SK-N-SH (cell line): ENCODE measurements around the gene DCTD. TPM values are rescaled to one million over a fixed set of nuclear protein-coding genes. Genes with fewer than 3 reads are reported as not detected.
A peak's percentile ranks its signal among the peaks of the same experiment; 100 is the strongest.

Experiments used
- CTCF ChIA-PET: fragments of 300-600, 350-600 bp; formaldehyde crosslinking; extraction: SDS; loops from one replicate; lab custom pipeline; 2021; lab: Yijun Ruan, JAX
- POLR2A ChIA-PET: fragments of 350-600 bp; sonication (Branson Sonifier 250); formaldehyde crosslinking; extraction: SDS; loops from one replicate; lab custom pipeline; 2020; ENCODE audit warnings: antibody characterized with exemption, inconsistent platforms; lab: Yijun Ruan, JAX
- DNase-seq: peaks from one replicate; pipeline ENCODE4 v3.0.0; 2012
- H2AFZ ChIP-seq: fragments of 200-600 bp; sonication (generic); 2 replicates; pipeline ENCODE4 v1.8.1; 2016; ENCODE audit warnings: antibody characterized with exemption, mild to moderate bottlenecking, low read depth
- H3F3A ChIP-seq: fragments of 200-600 bp; sonication (generic); replicated peaks from 2 replicates; pipeline ENCODE3; 2016; ENCODE audit warnings: antibody characterized with exemption, mild to moderate bottlenecking; ENCODE audit not compliant: insufficient read depth
- H3K27ac ChIP-seq, 2 experiments: fragments of 200-500 bp in 1 of 2; fragments of 200-600 bp in 1 of 2; sonication (Bioruptor generic) in 1 of 2; sonication (generic), shearing (Covaris generic) in 1 of 2; 2 replicates each; pipeline versions ENCODE4 v1.5.1 to v1.6.1; 2014 to 2016; ENCODE audit warnings: low read depth in 2 of 2, inconsistent platforms in 1 of 2, low read length in 1 of 2, mild to moderate bottlenecking in 1 of 2, mixed read lengths in 1 of 2
- H3K27me3 ChIP-seq: fragments of 200-600 bp; sonication (generic), shearing (Covaris generic); 2 replicates; pipeline ENCODE4 v1.6.1; 2016; ENCODE audit warnings: mixed run types; ENCODE audit not compliant: insufficient read depth
- H3K36me3 ChIP-seq, 2 experiments: fragments of 200-500 bp in 1 of 2; fragments of 200-600 bp in 1 of 2; sonication (Bioruptor generic) in 1 of 2; sonication (generic) in 1 of 2; replicated peaks in 1 of 2; 2 replicates each; pipeline versions ENCODE3 to v1.5.1; 2014 to 2016; ENCODE audit warnings: low read length in 1 of 2, mild to moderate bottlenecking in 1 of 2; ENCODE audit not compliant: insufficient read depth in 2 of 2, control insufficient read depth in 1 of 2
- H3K4me1 ChIP-seq, 2 experiments: fragments of 200-500 bp in 1 of 2; fragments of 200-600 bp in 1 of 2; sonication (Bioruptor generic) in 1 of 2; sonication (generic), shearing (Covaris generic) in 1 of 2; 2 replicates each; pipeline versions ENCODE4 v1.5.1 to v1.6.1; 2014 to 2016; ENCODE audit warnings: low read depth in 1 of 2, low read length in 1 of 2, mixed run types in 1 of 2; ENCODE audit not compliant: insufficient read depth in 2 of 2, control insufficient read depth in 1 of 2
- H3K4me2 ChIP-seq: fragments of 200-600 bp; sonication (generic), shearing (Covaris generic); 2 replicates; pipeline ENCODE4 v1.6.1; 2017; ENCODE audit warnings: mixed run types
- H3K4me3 ChIP-seq, 2 experiments: fragments of 200-500 bp in 1 of 2; fragments of 200-600 bp in 1 of 2; sonication (Bioruptor generic) in 1 of 2; sonication (generic), shearing (Covaris generic) in 1 of 2; 2 replicates each; pipeline versions ENCODE4 v1.5.1 to v1.8.1; 2014 to 2016; ENCODE audit warnings: low read depth in 2 of 2, inconsistent platforms in 1 of 2, low read length in 1 of 2, mild to moderate bottlenecking in 1 of 2, mixed read lengths in 1 of 2, moderate library complexity in 1 of 2
- H3K79me2 ChIP-seq: fragments of 200-600 bp; sonication (generic); 2 replicates; pipeline ENCODE4 v1.8.1; 2017; ENCODE audit warnings: mild to moderate bottlenecking; ENCODE audit not compliant: insufficient read depth
- H3K9ac ChIP-seq: fragments of 200-600 bp; sonication (generic); 2 replicates; pipeline ENCODE4 v1.6.1; 2017; ENCODE audit warnings: mixed run types
- H3K9me2 ChIP-seq: fragments of 200-600 bp; sonication (generic); 2 replicates; pipeline ENCODE4 v1.6.1; 2017; ENCODE audit warnings: mixed run types
- H3K9me3 ChIP-seq: fragments of 200-600 bp; sonication (generic); 2 replicates; pipeline ENCODE4 v1.6.1; 2017; ENCODE audit warnings: mixed run types, mild to moderate bottlenecking, moderate library complexity
- H4K20me1 ChIP-seq: fragments of 200-600 bp; sonication (generic); 2 replicates; pipeline ENCODE4 v1.6.1; 2017; ENCODE audit warnings: mild to moderate bottlenecking, mixed run types; ENCODE audit not compliant: insufficient read depth
- CHD2 ChIP-seq: fragments of 150-350 bp; IDR thresholded peaks from 2 replicates; pipeline ENCODE4 v1.6.1; 2018; ENCODE audit warnings: low read length; ENCODE audit not compliant: partially characterized antibody
- EZH2phosphoT487 ChIP-seq: fragments of 200-600 bp; sonication (generic); IDR thresholded peaks from 2 replicates; pipeline ENCODE4 v1.6.1; 2017; ENCODE audit warnings: low read depth, mixed run types, mild to moderate bottlenecking, antibody characterized with exemption, moderate library complexity, borderline replicate concordance
- FOSL2 ChIP-seq: IDR thresholded peaks from 2 replicates; pipeline ENCODE4 v1.4.0; 2012; ENCODE audit warnings: low read depth, mild to moderate bottlenecking, moderate library complexity, borderline replicate concordance
- FOXM1 ChIP-seq: IDR thresholded peaks from 2 replicates; pipeline ENCODE4 v1.4.0; 2012; ENCODE audit warnings: low read depth, mild to moderate bottlenecking
- GATA2 ChIP-seq: sonication (generic); formaldehyde crosslinking; IDR thresholded peaks from 2 replicates; pipeline ENCODE4 v1.5.0; 2020; ENCODE audit warnings: mild to moderate bottlenecking, missing genetic modification reagents
- MEF2A ChIP-seq: IDR thresholded peaks from 2 replicates; pipeline ENCODE4 v1.4.0; 2012; ENCODE audit warnings: low read depth, borderline replicate concordance
- MXI1 ChIP-seq: IDR thresholded peaks from 2 replicates; pipeline ENCODE4 v1.6.1; 2012; ENCODE audit warnings: mild to moderate bottlenecking, low read depth, low read length, improper control_type of control experiment
- NFIC ChIP-seq: IDR thresholded peaks from 2 replicates; pipeline ENCODE4 v1.4.0; 2012; ENCODE audit warnings: borderline replicate concordance
- PBX3 ChIP-seq: IDR thresholded peaks from 2 replicates; pipeline ENCODE4; 2012
- REST ChIP-seq: IDR thresholded peaks from 2 replicates; pipeline ENCODE4 v1.6.1; 2012; ENCODE audit warnings: mild to moderate bottlenecking, low read depth, low read length, moderate library complexity
- RFX5 ChIP-seq: IDR thresholded peaks from 2 replicates; pipeline ENCODE4 v1.6.1; 2012; ENCODE audit warnings: mild to moderate bottlenecking, improper control_type of control experiment, low read length
- RXRA ChIP-seq: IDR thresholded peaks from 2 replicates; pipeline ENCODE4 v1.4.0; 2012; ENCODE audit warnings: low read depth, mild to moderate bottlenecking, borderline replicate concordance
- USF1 ChIP-seq: IDR thresholded peaks from 2 replicates; pipeline ENCODE4 v1.4.0; 2012; ENCODE audit warnings: low read depth, borderline replicate concordance
- USF2 ChIP-seq: fragments of 150-350 bp; IDR thresholded peaks from 2 replicates; pipeline ENCODE4 v1.6.1; 2017; ENCODE audit warnings: antibody characterized with exemption, low read length, low read depth, borderline replicate concordance
- YY1 ChIP-seq: IDR thresholded peaks from 2 replicates; pipeline ENCODE4 v1.4.0; 2012; ENCODE audit warnings: low read depth, mild to moderate bottlenecking
- whole genome bisulfite sequencing: methylation state at CpG from one replicate; pipeline ENCODE4 v1.1.6; 2017; ENCODE audit warnings: low lambda C conversion rate; 5-methylcytosine and 5-hydroxymethylcytosine counted together
- polyA plus RNA-seq, 3 experiments: library from polyadenylated mRNA; depleted of rRNA; stranded (reverse); fragments of >200 nt; gene quantifications; 2 replicates each; pipeline ENCODE4 v1.2.3, GENCODE V29; 2012

The DCTD gene
- polyA plus RNA-seq, 1 of the 3 experiments (the other 2 are of a cell fraction) = 123 TPM

- H4K20me1 ChIP-seq = no peaks in the 10 kb centered on the region
- no peak overlapping the region for H3K9ac ChIP-seq
- POLR2A ChIA-PET = no interaction called here
- H3K27ac ChIP-seq = no peak overlapping the region
- no peaks in the 10 kb centered on the region for H3K36me3 ChIP-seq
- H3K4me2 ChIP-seq = no peak overlapping the region
- DNase-seq = no peak
- peaks cover 0 to 18% of the 10 kb centered on the region in 2 experiments; a peak in 1 of 4 replicates for H3K4me1 ChIP-seq
- peaks cover 16% of the 10 kb centered on the region for H3F3A ChIP-seq
- H3K79me2 ChIP-seq = no peaks in the 10 kb centered on the region
- 0 out of 2 replicates have a peak, but pooled peaks cover 3% of the 10 kb centered on the region for H3K9me2 ChIP-seq
- TF ChIP-seq YY1 (no peak), USF1 (no peak), REST (no peak), CHD2 (no peak), EZH2phosphoT487 (no peak), MXI1 (no peak), MEF2A (no peak), FOXM1 (no peak)
- TF ChIP-seq, all 33 proteins: peak for 0
- Histone ChIP-seq H2AFZ (no peak overlapping the region), H3K4me3 (no peak overlapping the region), H3K9me3 (no peaks in the 10 kb centered on the region), H3K27me3 (no peaks in the 10 kb centered on the region)
- WGBS = 83% methylated on average over 5 of the region's 5 CpGs
- CTCF ChIA-PET = interaction anchor here (1.7 kb wide), 1 partner anchor 329 kb away, joined by 7 read pairs; no protein-coding TSS in a partner anchor
Measured at GRCh38 chr4:182932651-182933050, 15.5 kb upstream of the DCTD start.

GRCh38 chr4:182931691-182932345 is 14.6 kb upstream of the DCTD start:
- no peak for DNase-seq
- Histone ChIP-seq H3K4me2 (peak overlapping the region; percentile 40; the same call in 1 of the 2 replicates), H3K36me3 (no peaks in the 10 kb centered on the region), H3K27me3 (no peaks in the 10 kb centered on the region), H3K9ac (peak overlapping the region; percentile 24; the same call in 1 of the 2 replicates), H3K4me3 (no peak overlapping the region), H3K9me2 (0 out of 2 replicates have a peak, but pooled peaks cover 3% of the 10 kb centered on the region), H3K27ac (peak overlapping the region in 1 of 2 experiments; percentile 41; a peak in 2 of 4 replicates), H3F3A (peaks cover 16% of the 10 kb centered on the region), H3K9me3 (no peaks in the 10 kb centered on the region), H3K4me1 (peaks cover 0 to 18% of the 10 kb centered on the region in 2 experiments; a peak in 1 of 4 replicates), H2AFZ (no peak overlapping the region), H3K79me2 (no peaks in the 10 kb centered on the region), H4K20me1 (no peaks in the 10 kb centered on the region)
- 57% methylated on average over 5 of the region's 5 CpGs for WGBS
- POLR2A ChIA-PET = no interaction called here
- CTCF ChIA-PET = interaction anchor here (1.1 to 1.9 kb wide), 4 partner anchors 142 to 331 kb away, joined by 3 to 8 read pairs (median 4); no protein-coding TSS in a partner anchor
- TF ChIP-seq NFIC = no peak
- peak; percentile 39; the same call in 1 of the 2 replicates for TF ChIP-seq FOSL2
- TF ChIP-seq FOXM1 = no peak
- TF ChIP-seq PBX3 = no peak
- TF ChIP-seq REST = no peak
- no peak for TF ChIP-seq GATA2 (CRISPR knock-in tag)
- TF ChIP-seq USF2 = no peak
- no peak for TF ChIP-seq RFX5
- peak; percentile 12; the same call in 1 of the 2 replicates for TF ChIP-seq RXRA
